Measurements from ENCODE around the gene DOCK2. TPM values are rescaled to one million over a fixed set of nuclear protein-coding genes. Genes with fewer than 3 reads are reported as not detected.
"Not testable (repeated sequence)": the region's sequence is repeated elsewhere in the genome, so short reads cannot be mapped to it uniquely, and the experiment has no call there.

Gene DOCK2
- total RNA-seq, 1 donor from 2014 or later = not detected

DNA sequence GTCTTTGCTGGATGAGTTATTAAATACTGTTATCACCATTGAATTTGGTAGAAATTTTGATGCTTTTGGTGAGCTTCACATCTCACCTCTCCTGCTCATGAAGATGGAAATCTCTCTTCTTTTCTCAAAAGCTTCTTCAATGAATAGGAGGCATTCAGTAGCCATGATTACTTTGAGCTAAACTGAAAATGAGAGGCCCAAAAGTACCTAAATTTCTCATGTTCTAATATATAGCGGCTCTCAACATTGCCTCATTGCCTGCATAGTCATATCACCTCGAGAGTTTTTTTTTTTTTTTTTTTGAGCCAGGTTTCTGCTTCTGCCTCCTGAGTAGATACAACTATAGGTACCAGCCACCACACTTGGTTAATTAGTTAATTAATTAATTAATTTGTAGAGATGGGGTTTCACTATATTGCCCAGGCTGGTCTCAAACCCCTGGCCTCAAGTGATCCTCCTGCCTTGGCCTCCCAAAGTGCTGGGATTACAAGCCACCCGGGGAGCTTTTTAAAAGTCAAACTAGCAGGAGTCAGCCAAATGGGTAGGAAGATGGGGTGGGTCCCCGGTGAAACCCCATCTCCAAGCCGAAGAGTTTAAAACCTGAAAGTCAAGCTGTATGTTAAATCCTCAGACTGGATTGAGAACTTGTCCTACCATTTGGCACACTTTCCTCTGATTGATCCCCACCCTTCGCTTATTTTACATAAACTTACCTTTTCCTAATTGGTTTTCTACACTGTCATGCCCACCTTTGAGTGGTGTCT, 169.0 kb downstream of the DOCK2 start:
- no peaks in the 10 kb centered on the region for H3K27me3 ChIP-seq (ENCODE audit: control insufficient read depth, insufficient read depth, low read length)
- FAIRE-seq (no peak), DNase-seq (ENCODE audit: low read depth) (no peak)
- H3K36me3 ChIP-seq (ENCODE audit: control insufficient read depth, insufficient read depth, low read length) = no peaks in the 10 kb centered on the region
- TF ChIP-seq CTCF (IDR thresholded peaks at IDR 0.05; ENCODE audit: insufficient read depth, low read length, severe bottlenecking) = no peak
- H3K4me3 ChIP-seq (ENCODE audit: low read depth, low read length) = no peak overlapping the region

GRCh38 chr5:169808118-169808581, 171.1 kb downstream of the DOCK2 start:
- Histone ChIP-seq H3K4me3 (ENCODE audit: low read depth, low read length) (no peak overlapping the region), H3K27me3 (ENCODE audit: control insufficient read depth, insufficient read depth, low read length) (peaks cover 2% of the 10 kb centered on the region), H3K36me3 (ENCODE audit: control insufficient read depth, insufficient read depth, low read length) (no peaks in the 10 kb centered on the region)
- TF ChIP-seq CTCF (IDR thresholded peaks at IDR 0.05; ENCODE audit: insufficient read depth, low read length, severe bottlenecking) = no peak
- FAIRE-seq (no peak), DNase-seq (ENCODE audit: low read depth) (no peak)

GRCh38 chr5:169808880-169809279, 171.8 kb downstream of the DOCK2 start:
- not testable (repeated sequence) for H3K27me3 ChIP-seq (ENCODE audit: control insufficient read depth, insufficient read depth, low read length); DNase-seq (ENCODE audit: low read depth); H3K36me3 ChIP-seq (ENCODE audit: control insufficient read depth, insufficient read depth, low read length); H3K4me3 ChIP-seq (ENCODE audit: low read depth, low read length); FAIRE-seq

DNA sequence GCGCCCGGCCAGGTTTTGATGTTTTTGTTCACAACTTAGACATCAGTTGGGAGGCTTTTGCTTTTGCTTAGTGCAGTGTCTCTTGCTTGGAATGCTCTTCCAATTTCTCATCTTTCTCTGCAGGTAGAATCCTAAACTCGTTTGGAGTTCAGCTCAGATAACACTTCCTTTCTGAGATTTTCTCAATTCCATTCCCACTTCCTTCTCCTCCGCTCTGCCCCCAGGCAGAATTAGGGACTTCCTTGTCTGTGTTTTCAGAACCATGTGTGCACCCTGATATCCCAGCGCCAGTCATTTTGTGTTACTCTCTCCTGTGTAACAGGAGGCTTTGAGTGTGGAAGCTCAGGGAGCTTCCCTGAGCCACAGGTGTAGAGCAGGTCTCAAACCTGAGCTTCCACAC, 172.2 kb downstream of the DOCK2 start:
- FAIRE-seq = no peak

GRCh38 chr5:169810524-169810923, 173.4 kb downstream of the DOCK2 start:
- H3K36me3 ChIP-seq (ENCODE audit: control insufficient read depth, insufficient read depth, low read length) = no peaks in the 10 kb centered on the region
- DNase-seq (ENCODE audit: low read depth) (no peak), FAIRE-seq (no peak)
- peaks cover 2% of the 10 kb centered on the region for H3K27me3 ChIP-seq (ENCODE audit: control insufficient read depth, insufficient read depth, low read length)
- H3K4me3 ChIP-seq (ENCODE audit: low read depth, low read length) = no peak overlapping the region
- no peak for TF ChIP-seq CTCF (IDR thresholded peaks at IDR 0.05; ENCODE audit: insufficient read depth, low read length, severe bottlenecking)

More for the DNA sequence above, 172.2 kb downstream of the DOCK2 start:
- DNase-seq (ENCODE audit: low read depth) = no peak
- no peak for TF ChIP-seq CTCF (IDR thresholded peaks at IDR 0.05; ENCODE audit: insufficient read depth, low read length, severe bottlenecking)
- no peaks in the 10 kb centered on the region for H3K36me3 ChIP-seq (ENCODE audit: control insufficient read depth, insufficient read depth, low read length)
- peaks cover 2% of the 10 kb centered on the region for H3K27me3 ChIP-seq (ENCODE audit: control insufficient read depth, insufficient read depth, low read length)
- no peak overlapping the region for H3K4me3 ChIP-seq (ENCODE audit: low read depth, low read length)

- Histone ChIP-seq H3K27me3 (ENCODE audit: control insufficient read depth, insufficient read depth, low read length) (peaks cover 2% of the 10 kb centered on the region), H3K36me3 (ENCODE audit: control insufficient read depth, insufficient read depth, low read length) (no peaks in the 10 kb centered on the region), H3K4me3 (ENCODE audit: low read depth, low read length) (no peak overlapping the region)
- no peak for DNase-seq (ENCODE audit: low read depth)
- TF ChIP-seq CTCF (IDR thresholded peaks at IDR 0.05; ENCODE audit: insufficient read depth, low read length, severe bottlenecking) = no peak
- FAIRE-seq = no peak
These were observed 173.9 kb downstream of the DOCK2 start for GRCh38 chr5:169811023-169811422.
